GM08714 (cell line): ENCODE data around the gene LRRC10B.
"Not testable (repeated sequence)": the region's sequence is repeated elsewhere in the genome, so short reads cannot be mapped to it uniquely, and the experiment has no call there.

ENCODE experiments used
- H3K4me3 ChIP-seq: fragments of 200-500 bp; sonication (Bioruptor generic); 2 replicates; pipeline ENCODE4 v1.5.1; 2014; ENCODE audit warnings: mild to moderate bottlenecking, low read length, inconsistent platforms
- ZNF274 ChIP-seq: IDR thresholded peaks from 2 replicates; pipeline ENCODE4 v1.6.1; 2012; ENCODE audit warnings: mild to moderate bottlenecking, low read depth, low read length

Gene LRRC10B

GRCh38 chr11:61507962-61508861 lies at the start of gene LRRC10B:
Gene LRRC10B, plus strand, starts transcription at chr11:61508749. Its CDS starts 250 bp downstream, at chr11:61508999.
- no peak for TF ChIP-seq ZNF274
- H3K4me3 ChIP-seq: no peak within 1 kb of the TSS; the same call in 1 of the 2 replicates

- H3K4me3 ChIP-seq: no peak overlapping the region
- no peak for TF ChIP-seq ZNF274
Observed at GRCh38 chr11:61460474-61460881, 48.1 kb upstream of the LRRC10B start.

DNA sequence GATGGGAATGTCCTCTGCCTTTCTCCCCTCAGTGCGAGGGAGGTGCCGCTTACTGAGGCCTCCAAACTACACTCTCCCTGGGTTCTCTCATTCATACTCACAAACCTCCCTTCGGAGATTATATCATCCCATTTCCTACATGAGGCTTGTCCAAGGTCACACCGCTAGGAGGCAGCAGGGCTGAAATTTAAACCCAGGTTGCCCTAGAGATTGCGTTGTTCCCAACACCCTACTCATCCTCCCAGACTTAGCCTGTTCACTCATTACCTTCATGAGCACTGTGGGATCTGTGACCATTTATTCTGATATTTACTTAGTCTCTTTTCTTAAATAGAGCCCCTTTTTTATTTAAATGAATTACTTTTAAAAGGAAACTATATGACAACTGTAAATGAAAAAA lies 47.6 kb upstream of the LRRC10B start:
- no peak overlapping the region for H3K4me3 ChIP-seq
- no peak for TF ChIP-seq ZNF274

DNA sequence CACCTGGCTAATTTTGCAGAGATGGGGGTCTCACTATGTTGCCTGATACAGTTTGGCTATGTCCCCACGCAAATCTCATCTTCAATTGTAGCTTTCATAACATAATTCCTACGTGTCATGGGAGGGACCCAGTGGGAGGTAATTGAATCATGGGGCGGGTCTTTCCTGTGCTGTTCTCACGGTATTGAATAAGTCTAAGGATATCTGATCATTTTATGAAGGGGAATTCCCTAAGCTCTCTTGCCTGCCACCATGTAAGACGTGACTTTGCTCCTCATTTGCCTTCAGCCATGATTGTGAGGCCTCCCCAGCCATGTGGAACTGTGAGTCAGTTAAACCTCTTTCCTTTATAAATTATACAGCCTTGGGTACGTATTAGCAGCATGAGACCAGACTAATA lies 40.9 kb upstream of the LRRC10B start:
- not testable (repeated sequence) for H3K4me3 ChIP-seq

DNA sequence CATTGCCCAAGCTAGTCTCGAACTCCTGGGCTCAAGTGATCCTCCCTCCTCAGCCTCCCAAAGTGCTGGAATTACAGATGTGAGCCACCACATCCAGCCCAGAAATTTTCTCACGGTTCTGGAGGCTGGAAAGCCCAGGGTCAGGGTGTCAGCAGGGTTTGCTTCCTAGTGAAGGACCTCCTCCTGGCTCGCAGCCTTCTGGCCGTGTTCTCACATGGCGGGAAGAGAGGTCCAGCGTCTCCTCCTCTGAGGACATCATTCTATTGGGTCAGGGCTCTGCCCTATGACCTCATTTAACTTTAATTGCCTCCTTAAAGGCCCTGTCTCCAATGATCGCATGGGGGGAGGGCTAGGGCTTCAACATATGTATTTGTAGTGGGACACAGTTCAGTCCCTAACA lies 40.5 kb upstream of the LRRC10B start:
- no peak for TF ChIP-seq ZNF274
- no peak overlapping the region for H3K4me3 ChIP-seq

DNA sequence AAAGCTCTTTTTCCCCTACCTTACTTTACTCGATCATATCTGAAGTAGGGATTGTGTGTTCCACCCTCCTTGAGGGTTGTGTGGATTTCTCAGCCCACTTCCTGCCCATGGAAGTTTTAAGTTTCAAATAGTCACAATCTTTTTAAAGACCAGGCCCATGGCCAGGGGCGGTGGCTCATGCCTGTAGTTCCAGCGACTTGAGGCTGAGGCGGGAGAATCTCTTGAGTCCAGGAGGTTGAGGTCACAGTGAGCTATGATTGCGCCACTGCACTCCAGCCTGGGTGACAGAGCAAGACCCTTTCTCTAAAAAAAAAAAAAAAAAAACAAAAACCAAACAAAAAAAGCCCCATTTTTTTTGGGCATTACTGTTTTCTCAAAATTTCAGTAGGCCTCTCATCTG lies 36.3 kb upstream of the LRRC10B start:
- no peak for TF ChIP-seq ZNF274
- H3K4me3 ChIP-seq: no peak overlapping the region

- no peak overlapping the region for H3K4me3 ChIP-seq
- no peak for TF ChIP-seq ZNF274
Observed at GRCh38 chr11:61472868-61473267, 35.7 kb upstream of the LRRC10B start.

DNA sequence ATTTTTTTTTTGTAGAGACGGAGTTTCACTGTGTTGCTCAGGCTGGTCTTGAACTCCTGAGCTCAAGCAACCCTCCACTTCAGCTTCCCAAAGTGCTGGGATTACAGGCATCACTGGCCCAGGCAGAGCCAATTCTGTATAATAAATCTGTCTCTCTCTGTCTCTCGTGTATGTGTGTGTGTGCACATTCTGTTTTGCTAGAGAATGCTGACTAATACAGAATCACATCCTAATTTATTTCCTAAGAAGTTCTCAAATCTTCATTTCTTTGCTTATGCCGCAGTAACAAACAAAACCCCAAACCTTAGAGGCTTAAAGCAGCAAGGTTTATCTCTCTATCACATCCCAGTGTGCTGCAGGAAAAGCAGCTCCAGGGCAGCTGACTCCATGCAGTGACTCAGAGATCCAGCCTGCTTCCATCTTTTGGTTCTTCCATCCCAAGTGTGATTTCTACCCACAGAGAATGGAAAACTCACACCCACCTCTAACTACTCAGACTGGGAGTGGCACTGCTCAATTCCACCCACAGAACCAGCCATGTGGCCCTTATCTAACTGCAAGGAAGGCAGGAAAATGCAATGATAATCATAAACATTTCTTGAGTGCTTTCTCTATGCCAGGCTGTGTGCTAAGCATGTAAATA lies 35.1 kb upstream of the LRRC10B start:
- TF ChIP-seq ZNF274: no peak
- H3K4me3 ChIP-seq: no peak overlapping the region

DNA sequence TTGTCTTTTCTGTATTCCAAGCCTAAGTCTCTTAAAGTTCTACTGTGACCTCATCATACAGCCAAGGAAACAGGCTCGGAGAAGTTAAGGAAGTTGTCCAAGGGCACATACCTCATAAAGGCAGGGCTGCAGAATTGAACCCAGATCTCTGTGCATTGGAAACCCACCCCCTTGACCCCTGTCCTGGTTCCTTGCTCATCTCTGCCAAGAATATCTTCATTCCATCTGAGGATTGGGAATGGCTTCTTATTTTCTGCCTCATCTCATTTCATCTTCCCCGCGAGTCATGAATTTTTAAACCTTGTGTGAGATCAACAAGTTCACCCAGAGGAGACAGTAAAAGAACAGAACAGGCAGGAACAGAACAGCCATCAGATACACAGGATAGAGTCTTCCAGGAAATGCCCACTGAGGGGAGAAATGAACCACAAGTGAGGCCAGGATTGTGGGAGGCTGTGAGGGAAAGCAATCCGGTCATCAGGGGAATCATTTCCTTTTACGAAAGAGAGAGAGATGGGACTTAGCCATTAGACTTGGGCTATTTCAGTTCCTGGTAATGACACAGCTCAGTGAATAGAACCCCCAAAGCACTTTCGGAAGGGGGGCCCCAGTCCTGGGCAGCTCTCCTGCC lies 34.4 kb upstream of the LRRC10B start:
- TF ChIP-seq ZNF274: no peak
- no peak overlapping the region for H3K4me3 ChIP-seq

DNA sequence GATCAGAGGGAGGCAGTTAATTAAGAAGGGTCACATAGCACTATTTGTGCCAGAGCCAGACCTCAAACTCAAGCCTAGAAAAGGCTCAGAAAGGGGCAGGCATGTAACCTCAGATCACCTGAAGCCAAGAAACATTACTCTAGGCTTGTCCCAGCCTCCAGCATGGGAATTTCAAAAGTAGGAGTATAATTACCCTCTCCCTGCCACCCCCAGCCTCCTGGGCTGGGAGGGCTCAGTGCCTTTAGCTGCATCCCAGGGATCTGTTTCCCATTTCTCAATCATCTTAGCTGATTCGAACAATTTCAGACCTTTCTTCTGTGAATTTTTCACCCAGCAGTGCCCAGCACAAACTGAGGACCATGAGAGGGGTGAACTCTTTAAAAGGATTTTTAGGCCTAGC lies 33.1 kb upstream of the LRRC10B start:
- no peak overlapping the region for H3K4me3 ChIP-seq
- no peak for TF ChIP-seq ZNF274

GRCh38 chr11:61476371-61476770 lies 32.2 kb upstream of the LRRC10B start:
- no peak overlapping the region for H3K4me3 ChIP-seq
- no peak for TF ChIP-seq ZNF274

- no peak overlapping the region for H3K4me3 ChIP-seq
- TF ChIP-seq ZNF274: no peak
Observed at GRCh38 chr11:61477126-61477525, 31.4 kb upstream of the LRRC10B start.

- TF ChIP-seq ZNF274: no peak
- no peak overlapping the region for H3K4me3 ChIP-seq
Observed at GRCh38 chr11:61477727-61478148, 30.8 kb upstream of the LRRC10B start.

GRCh38 chr11:61479360-61480058 lies 29.0 kb upstream of the LRRC10B start:
- not testable (repeated sequence) for H3K4me3 ChIP-seq
